Effector memory CD4-positive, alpha-beta T cell (primary cell): ENCODE data around the gene CABCOCO1.
"Not testable (repeated sequence)": the region's sequence is repeated elsewhere in the genome, so short reads cannot be mapped to it uniquely, and the experiment has no call there.

Source experiments
- DNase-seq, 3 donors: peaks; one replicate each; pipeline ENCODE4 v3.0.0-alpha.2; 2020
- H3K27ac ChIP-seq: 2 replicates; pipeline ENCODE4 v1.7.0; 2013; ENCODE audit warnings: mild to moderate bottlenecking, low read length, moderate library complexity; ENCODE audit not compliant: insufficient read depth, poor library complexity, severe bottlenecking
- H3K27me3 ChIP-seq: replicated peaks from 2 replicates; pipeline ENCODE4 v1.7.0; 2013; ENCODE audit warnings: mild to moderate bottlenecking, low read length; ENCODE audit not compliant: insufficient read depth, control insufficient read depth, poor library complexity, severe bottlenecking
- H3K36me3 ChIP-seq: 2 replicates; pipeline ENCODE4 v1.7.0; 2013; ENCODE audit warnings: mild to moderate bottlenecking, low read length, moderate library complexity; ENCODE audit not compliant: control insufficient read depth, insufficient read depth
- H3K4me1 ChIP-seq: 2 replicates; pipeline ENCODE4 v1.7.0; 2013; ENCODE audit warnings: low read length, mild to moderate bottlenecking; ENCODE audit not compliant: control insufficient read depth, insufficient read depth, poor library complexity, severe bottlenecking
- H3K4me3 ChIP-seq: 2 replicates; pipeline ENCODE4 v1.7.0; 2013; ENCODE audit warnings: low read length, low read depth, mild to moderate bottlenecking; ENCODE audit not compliant: insufficient read depth, poor library complexity, severe bottlenecking
- H3K9me3 ChIP-seq: 2 replicates; pipeline ENCODE4 v1.7.0; 2013; ENCODE audit warnings: mild to moderate bottlenecking, low read length, moderate library complexity; ENCODE audit not compliant: control insufficient read depth

The CABCOCO1 gene

GRCh38 chr10:61673360-61673759 lies 10.6 kb downstream of the CABCOCO1 start:
- Histone ChIP-seq H3K9me3 (no peaks in the 10 kb centered on the region), H3K36me3 (no peaks in the 10 kb centered on the region), H3K4me3 (no peak overlapping the region), H3K27ac (no peak overlapping the region), H3K27me3 (no peaks in the 10 kb centered on the region), H3K4me1 (no peaks in the 10 kb centered on the region)
- no peak for DNase-seq

- no peak for DNase-seq
- Histone ChIP-seq H3K36me3 (no peaks in the 10 kb centered on the region), H3K9me3 (no peaks in the 10 kb centered on the region), H3K4me3 (no peak overlapping the region), H3K27me3 (no peaks in the 10 kb centered on the region), H3K27ac (no peak overlapping the region), H3K4me1 (no peaks in the 10 kb centered on the region)
Observed at GRCh38 chr10:61682323-61682722, 19.6 kb downstream of the CABCOCO1 start.

DNA sequence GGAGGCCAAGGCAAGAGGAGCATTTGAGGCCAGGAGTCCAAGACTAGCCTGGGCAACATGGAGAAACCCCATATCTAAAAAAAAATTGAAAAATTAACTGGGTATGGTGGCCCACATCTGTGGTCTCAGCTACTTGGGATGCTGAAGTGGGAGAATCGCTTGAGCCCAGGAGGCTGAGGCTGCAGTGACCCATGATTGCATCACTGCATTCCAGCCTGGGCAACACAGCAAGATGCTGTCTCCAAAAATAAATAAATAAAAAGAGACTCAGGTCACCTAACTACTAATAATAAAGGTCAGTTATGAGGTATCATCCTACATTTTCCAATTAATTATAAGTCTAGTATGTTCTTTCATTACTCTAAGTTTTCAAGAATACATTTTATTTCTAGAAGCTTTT lies 20.6 kb downstream of the CABCOCO1 start:
- no peak for DNase-seq
- no peak overlapping the region for H3K27ac ChIP-seq

DNA sequence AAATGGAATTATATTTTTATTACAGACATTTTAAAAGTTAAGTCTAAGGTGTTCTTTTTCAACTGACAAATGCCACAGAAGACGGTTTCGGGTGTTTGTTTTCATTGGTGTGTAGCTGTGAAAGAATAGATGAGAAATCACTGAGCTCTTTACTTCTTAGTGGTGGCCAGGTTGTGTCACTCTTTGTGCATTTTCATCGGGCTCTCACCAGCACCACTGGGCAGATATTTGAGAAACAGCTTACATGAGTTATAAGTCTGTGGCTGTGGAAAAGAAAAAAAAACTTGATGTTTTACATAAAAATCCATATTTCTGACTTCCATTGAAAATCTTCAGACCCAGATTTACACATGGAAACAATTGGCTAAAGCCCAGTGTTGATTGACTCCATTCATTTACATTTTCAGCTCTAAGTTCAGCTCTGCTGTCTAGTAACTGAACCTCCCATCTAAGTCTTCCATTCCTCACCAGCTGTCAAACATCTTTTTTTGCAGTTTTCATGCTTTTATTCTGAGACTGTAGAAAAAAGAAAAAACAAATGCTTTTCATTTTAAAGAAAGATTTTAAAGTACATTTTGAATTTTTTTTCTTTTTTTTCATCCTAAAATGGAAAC lies 22.3 kb downstream of the CABCOCO1 start:
- H3K4me1 ChIP-seq: no peaks in the 10 kb centered on the region
- H3K27ac ChIP-seq: no peak overlapping the region
- no peaks in the 10 kb centered on the region for H3K9me3 ChIP-seq
- H3K27me3 ChIP-seq: no peaks in the 10 kb centered on the region
- H3K36me3 ChIP-seq: no peaks in the 10 kb centered on the region
- H3K4me3 ChIP-seq: no peak overlapping the region
- no peak for DNase-seq

More for the DNA sequence above, 20.6 kb downstream of the CABCOCO1 start:
- Histone ChIP-seq H3K27me3 (no peaks in the 10 kb centered on the region), H3K4me3 (no peak overlapping the region), H3K4me1 (no peaks in the 10 kb centered on the region), H3K36me3 (no peaks in the 10 kb centered on the region), H3K9me3 (no peaks in the 10 kb centered on the region)

- no peaks in the 10 kb centered on the region for H3K4me1 ChIP-seq
- H3K9me3 ChIP-seq: no peaks in the 10 kb centered on the region
- no peaks in the 10 kb centered on the region for H3K27me3 ChIP-seq
- no peak overlapping the region for H3K4me3 ChIP-seq
- H3K36me3 ChIP-seq: no peaks in the 10 kb centered on the region
- no peak for DNase-seq
- H3K27ac ChIP-seq: no peak overlapping the region
Observed at GRCh38 chr10:61688551-61689308, 26.0 kb downstream of the CABCOCO1 start.

DNA sequence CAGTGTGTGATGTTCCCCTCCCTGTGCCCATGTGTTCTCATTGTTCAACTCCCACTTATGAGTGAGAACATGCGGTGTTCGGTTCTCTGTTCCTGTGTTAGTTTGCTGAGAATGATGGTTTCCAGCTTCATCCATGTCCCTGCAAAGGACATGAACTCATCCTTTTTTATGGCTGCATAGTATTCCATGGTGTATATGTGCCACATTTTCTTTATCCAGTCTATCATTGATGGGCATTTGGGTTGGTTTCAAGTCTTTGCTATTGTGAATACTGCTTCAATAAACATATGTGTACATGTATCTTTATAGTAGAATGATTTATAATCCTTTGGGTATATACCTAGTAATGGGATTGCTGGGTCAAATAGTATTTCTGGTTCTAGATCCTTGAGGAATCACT lies 28.9 kb downstream of the CABCOCO1 start:
- not testable (repeated sequence) for H3K4me3 ChIP-seq, H3K27ac ChIP-seq, H3K36me3 ChIP-seq, H3K9me3 ChIP-seq, DNase-seq, H3K4me1 ChIP-seq, H3K27me3 ChIP-seq

DNA sequence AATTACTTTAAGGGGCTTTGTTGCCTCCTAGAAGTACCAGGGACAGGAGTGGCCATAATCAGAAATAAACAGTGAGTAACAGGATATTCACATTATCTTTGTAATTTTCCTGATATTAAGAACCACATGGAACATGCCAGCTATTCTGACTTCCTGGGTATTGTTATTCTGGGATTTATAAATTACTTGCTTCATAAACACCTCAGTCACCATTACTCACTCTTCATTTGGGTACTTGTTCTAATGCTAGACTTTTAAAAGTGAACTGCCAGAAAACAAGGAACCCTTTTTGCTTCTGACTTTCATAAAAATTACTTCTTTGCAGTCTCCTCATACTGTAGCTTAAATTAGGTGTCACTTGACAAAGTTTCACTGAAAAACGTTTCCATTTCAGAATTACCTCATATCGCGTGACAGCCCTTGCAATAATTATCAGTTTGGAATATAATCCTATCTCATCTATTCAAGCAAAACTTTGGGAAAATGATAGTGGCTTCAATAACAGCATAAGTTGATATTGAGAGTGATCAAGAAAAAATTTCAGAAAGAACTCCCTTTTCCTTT lies 29.8 kb downstream of the CABCOCO1 start:
- no peaks in the 10 kb centered on the region for H3K4me1 ChIP-seq
- no peak overlapping the region for H3K27ac ChIP-seq
- no peaks in the 10 kb centered on the region for H3K36me3 ChIP-seq
- no peaks in the 10 kb centered on the region for H3K9me3 ChIP-seq
- no peak for DNase-seq
- no peak overlapping the region for H3K4me3 ChIP-seq
- H3K27me3 ChIP-seq: no peaks in the 10 kb centered on the region

- H3K4me1 ChIP-seq: no peaks in the 10 kb centered on the region
Observed at GRCh38 chr10:61698968-61699655, 36.4 kb downstream of the CABCOCO1 start.

DNA sequence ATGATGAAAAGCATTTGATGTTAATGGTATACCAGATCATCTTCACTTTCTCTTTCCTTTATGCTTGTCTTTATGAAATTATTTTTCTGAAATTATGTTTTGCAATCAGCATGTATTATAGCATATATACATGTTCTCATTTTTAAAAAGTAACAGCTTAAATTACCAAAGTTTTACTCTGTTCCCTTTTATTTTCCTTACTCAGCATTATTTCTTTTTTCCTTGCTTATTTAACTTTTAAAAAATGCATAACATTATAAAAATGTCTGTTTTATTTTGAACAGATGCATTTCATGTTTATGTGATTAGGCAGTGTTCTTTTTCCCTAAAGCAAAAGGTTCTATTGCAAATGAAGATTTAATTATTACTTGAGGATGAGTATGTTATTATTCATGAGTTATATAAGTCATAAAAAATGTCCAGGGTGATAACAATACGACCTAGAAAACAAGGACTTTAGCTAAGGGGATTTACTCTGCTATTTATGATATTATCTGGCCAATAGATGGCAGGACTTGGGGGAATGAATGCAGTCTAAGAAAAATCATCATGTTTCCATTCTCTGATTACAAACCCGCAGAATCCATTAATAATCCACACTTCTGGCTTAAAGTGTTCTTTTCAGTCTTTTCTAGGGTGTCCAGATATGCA lies 38.5 kb downstream of the CABCOCO1 start:
- no peak overlapping the region for H3K4me3 ChIP-seq
- DNase-seq: no peak
- H3K27ac ChIP-seq: no peak overlapping the region
- H3K27me3 ChIP-seq: no peaks in the 10 kb centered on the region
- no peaks in the 10 kb centered on the region for H3K4me1 ChIP-seq
- no peaks in the 10 kb centered on the region for H3K36me3 ChIP-seq
- H3K9me3 ChIP-seq: no peaks in the 10 kb centered on the region

More at GRCh38 chr10:61698968-61699655, 36.4 kb downstream of the CABCOCO1 start:
- Histone ChIP-seq H3K9me3 (no peaks in the 10 kb centered on the region), H3K27ac (no peak overlapping the region), H3K27me3 (no peaks in the 10 kb centered on the region), H3K36me3 (no peaks in the 10 kb centered on the region), H3K4me3 (no peak overlapping the region)
- no peak for DNase-seq
